K562 (cell line): ENCODE measurements around the gene RAB1B. TPM values are rescaled to one million over a fixed set of nuclear protein-coding genes. Genes with fewer than 3 reads are reported as not detected.

Experiments used
- AFF1 ChIP-seq, 2 experiments: fragments of 450-650 bp; IDR thresholded peaks; 2 replicates each; pipeline ENCODE4 v1.6.1; 2018; ENCODE audit warnings: mild to moderate bottlenecking in 2 of 2, low read depth in 1 of 2; ENCODE audit not compliant: partially characterized antibody in 2 of 2
- C11orf30 ChIP-seq: fragments of 450-650 bp; IDR thresholded peaks from 2 replicates; pipeline ENCODE4 v1.6.1; 2016; ENCODE audit warnings: low read depth, mild to moderate bottlenecking
- CBFB ChIP-seq: sonication (generic); formaldehyde crosslinking; IDR thresholded peaks from 2 replicates; pipeline ENCODE4 v1.4.0; 2020; ENCODE audit warnings: mild to moderate bottlenecking, missing genetic modification reagents
- CHD1 ChIP-seq: fragments of 200-600 bp; sonication (generic); IDR thresholded peaks from one replicate; pipeline ENCODE4 v1.6.1; 2012; ENCODE audit warnings: mild to moderate bottlenecking, moderate library complexity, low read length, inconsistent platforms
- CREB3L1 ChIP-seq: fragments of 450-650 bp; IDR thresholded peaks from 2 replicates; pipeline ENCODE4 v1.6.1; 2014; ENCODE audit warnings: low read depth, mild to moderate bottlenecking, moderate library complexity, borderline replicate concordance
- CUX1 ChIP-seq: fragments of 200-800 bp; sonication (Bioruptor generic); IDR thresholded peaks from 2 replicates; pipeline ENCODE4 v1.6.1; 2016; ENCODE audit warnings: missing genetic modification characterization, missing compliant biosample characterization
- HNRNPLL ChIP-seq: fragments of 200-400 bp; formaldehyde crosslinking; IDR thresholded peaks from 2 replicates; pipeline ENCODE4 v1.6.1; 2017; ENCODE audit warnings: low read length, low read depth, mild to moderate bottlenecking; ENCODE audit not compliant: poor library complexity, severe bottlenecking
- KLF6 ChIP-seq: fragments of 250-450 bp; sonication (Bioruptor Pico); IDR thresholded peaks from 2 replicates; pipeline ENCODE4 v1.4.0; 2020; ENCODE audit warnings: mild to moderate bottlenecking, moderate library complexity, borderline replicate concordance
- PCBP1 ChIP-seq: fragments of 200-400 bp; formaldehyde crosslinking; IDR thresholded peaks from 2 replicates; pipeline ENCODE4 v1.6.1; 2018; ENCODE audit warnings: mild to moderate bottlenecking, low read depth, low read length; ENCODE audit not compliant: poor library complexity, severe bottlenecking
- RHOXF2B ChIP-seq: fragments of 250-450 bp; sonication (Bioruptor Pico); conservative IDR thresholded peaks from 2 replicates; pipeline ENCODE4 v1.5.1; 2021
- TAF1 ChIP-seq: IDR thresholded peaks from 2 replicates; pipeline ENCODE4 v1.6.1; 2011; ENCODE audit warnings: mild to moderate bottlenecking, low read length, moderate library complexity; ENCODE audit not compliant: insufficient read depth, control insufficient read depth, severe bottlenecking; ENCODE audit errors: extremely low read depth
- TEAD1 ChIP-seq, 2 experiments: fragments of 450-650 bp in 1 of 2; sonication (generic) in 1 of 2; formaldehyde crosslinking; IDR thresholded peaks; 2 replicates each; pipeline versions ENCODE4 v1.4.0 to v1.8.0; 2020 to 2022; ENCODE audit warnings: mild to moderate bottlenecking in 2 of 2, missing genetic modification reagents in 1 of 2
- THRA ChIP-seq: fragments of 450-650 bp; IDR thresholded peaks from 2 replicates; pipeline ENCODE4 v1.6.1; 2017; ENCODE audit warnings: mild to moderate bottlenecking, moderate library complexity
- ZNF561 ChIP-seq: fragments of 450-650 bp; formaldehyde crosslinking; conservative IDR thresholded peaks from 2 replicates; pipeline ENCODE4 v1.4.0; 2020; ENCODE audit warnings: mild to moderate bottlenecking, moderate library complexity
- polyA plus RNA-seq, 8 experiments: library from polyadenylated mRNA; depleted of rRNA in 4 of 8; stranded (reverse) in 5 of 8; unstranded in 3 of 8; fragments of >200 nt; fragmentation: Nextera tagmentation in 2 of 8; fragmentation: Illumina TruSeq in 1 of 8; extraction: Ambion mirVana in 2 of 8; extraction: Trizol in 1 of 8; gene quantifications; 2 replicates each; pipeline versions ENCODE4 v1.2.1 to v1.2.3, GENCODE V29; 2011 to 2014; ENCODE audit warnings: inconsistent platforms in 1 of 8, missing spikeins in 1 of 8
- total RNA-seq, 7 experiments: library from RNA; depleted of rRNA in 6 of 7; stranded (reverse); fragments of >200 nt in 6 of 7; fragmentation: Illumina TruSeq in 2 of 7; extraction: Trizol in 2 of 7; gene quantifications; 2 replicates each; pipeline versions ENCODE4 v1.2.1 to v1.2.3, GENCODE V29; 2011 to 2021; ENCODE audit warnings: low replicate concordance in 1 of 7

The RAB1B gene
- total and polyA plus RNA-seq, 9 of the 15 experiments (the other 6 are each of a cell fraction or from before 2014, with no cell fraction given), result 5.6 to 146 (median 98.6) TPM

- no peak for TF ChIP-seq CUX1 (CRISPR knock-in tag)
- 0 out of 4 replicates have a peak, but pooled peaks of 1 of the 2 experiments have one; percentile 6 for TF ChIP-seq TEAD1 (CRISPR knock-in tag; IDR thresholded peaks at IDR 0.05)
- TF ChIP-seq C11orf30, result no peak
- TF ChIP-seq HNRNPLL, result no peak
- peak in 1 of 2 experiments; percentile 92 for TF ChIP-seq AFF1 (IDR thresholded peaks at IDR 0.05; ENCODE audit: low read depth in 1 of 2, partially characterized antibody in 2 of 2)
- no peak for TF ChIP-seq PCBP1
- TF ChIP-seq CREB3L1, result peak; percentile 85; the same call in 1 of the 2 replicates
- no peak for TF ChIP-seq THRA
- TF ChIP-seq KLF6, result no peak
- TF ChIP-seq CHD1, result no peak
- 0 out of 2 replicates have a peak, but pooled peaks have one; percentile 4 for TF ChIP-seq CBFB
- no peak for TF ChIP-seq ZNF561 (CRISPR knock-in tag)
- TF ChIP-seq TAF1, result peak; percentile 50
- TF ChIP-seq RHOXF2B (CRISPR knock-in tag), result no peak
These were observed at the start of gene RAB1B (continued) for GRCh38 chr11:66268244-66268951.
